Esophagus muscularis mucosa (tissue), 4 donors: ENCODE results near the gene B3GNT2. TPM values are rescaled to one million over a fixed set of nuclear protein-coding genes. Genes with fewer than 3 reads are reported as not detected.

Experiments
- DNase-seq: peaks from one replicate; pipeline ENCODE4 v3.0.0-alpha.2; 2017; ENCODE audit errors: extremely low spot score
- H3K27ac ChIP-seq, 4 donors: fragments of 200-600 bp; sonication (generic); replicated peaks in 1 of 4; 1 replicate in 3 of 4; 2 replicates in 1 of 4; pipeline ENCODE4 v1.5.1; 2016 to 2019; ENCODE audit warnings: mild to moderate bottlenecking in 1 of 4
- H3K27me3 ChIP-seq, 4 donors: fragments of 200-600 bp; sonication (generic); one replicate each; pipeline versions ENCODE4 v1.5.1 to v1.6.0; 2016 to 2019
- H3K36me3 ChIP-seq, 4 donors: fragments of 200-600 bp; sonication (generic); one replicate each; pipeline ENCODE4 v1.5.1; 2016 to 2019
- H3K4me1 ChIP-seq, 4 donors: fragments of 200-600 bp; sonication (generic); one replicate each; pipeline ENCODE4 v1.5.1; 2016 to 2019
- H3K4me3 ChIP-seq, 4 donors: fragments of 200-600 bp; sonication (generic); 1 replicate in 2 of 4; 2 replicates in 2 of 4; pipeline ENCODE4 v1.5.1; 2016 to 2019; ENCODE audit warnings: mild to moderate bottlenecking in 4 of 4, moderate library complexity in 1 of 4
- H3K9me3 ChIP-seq, 4 donors: fragments of 200-600 bp; sonication (generic); 1 replicate in 3 of 4; 2 replicates in 1 of 4; pipeline ENCODE4 v1.5.1; 2016 to 2019
- EP300 ChIP-seq: sonication (generic); formaldehyde crosslinking; IDR thresholded peaks from one replicate; pipeline ENCODE4 v1.6.1; 2017; ENCODE audit warnings: antibody characterized with exemption
- POLR2A ChIP-seq: fragments of 450-650 bp; IDR thresholded peaks from one replicate; pipeline ENCODE4 v1.6.1; 2017; ENCODE audit warnings: antibody characterized with exemption, moderate library complexity, mild to moderate bottlenecking, low read depth
- POLR2AphosphoS5 ChIP-seq, 2 donors: sonication (generic); formaldehyde crosslinking; IDR thresholded peaks; one replicate each; pipeline ENCODE4 v1.6.1; 2017; ENCODE audit warnings: antibody characterized with exemption in 2 of 2
- WGBS: methylation state at CpG from one replicate; pipeline ENCODE4 v1.1.5; 2018; 5-methylcytosine and 5-hydroxymethylcytosine counted together
- intact Hi-C: fragments of 100-400 bp; cut with DNase I; formaldehyde crosslinking; loops from one replicate; pipeline ENCODE4 v1.15.1; 2023
- total RNA-seq, 4 donors: library from RNA; depleted of rRNA; stranded (reverse); fragments of >200 nt; gene quantifications; one replicate each; pipeline versions ENCODE4 v1.1.0 to v1.2.1, GENCODE V29; 2016
- TF ChIP-seq, protein P1 (sequence below), 3 experiments: fragments of 200-600 bp in 2 of 3; fragments of 450-650 bp in 1 of 3; sonication (generic) in 2 of 3; IDR thresholded peaks; one replicate each; pipeline ENCODE4 v1.5.1; 2017 to 2019; ENCODE audit warnings: antibody characterized with exemption in 3 of 3, mild to moderate bottlenecking in 2 of 3, moderate library complexity in 1 of 3

B3GNT2 gene
- total RNA-seq, 4 donors from 2014 or later: 11.6 to 16.3 (median 14.5) TPM

DNA sequence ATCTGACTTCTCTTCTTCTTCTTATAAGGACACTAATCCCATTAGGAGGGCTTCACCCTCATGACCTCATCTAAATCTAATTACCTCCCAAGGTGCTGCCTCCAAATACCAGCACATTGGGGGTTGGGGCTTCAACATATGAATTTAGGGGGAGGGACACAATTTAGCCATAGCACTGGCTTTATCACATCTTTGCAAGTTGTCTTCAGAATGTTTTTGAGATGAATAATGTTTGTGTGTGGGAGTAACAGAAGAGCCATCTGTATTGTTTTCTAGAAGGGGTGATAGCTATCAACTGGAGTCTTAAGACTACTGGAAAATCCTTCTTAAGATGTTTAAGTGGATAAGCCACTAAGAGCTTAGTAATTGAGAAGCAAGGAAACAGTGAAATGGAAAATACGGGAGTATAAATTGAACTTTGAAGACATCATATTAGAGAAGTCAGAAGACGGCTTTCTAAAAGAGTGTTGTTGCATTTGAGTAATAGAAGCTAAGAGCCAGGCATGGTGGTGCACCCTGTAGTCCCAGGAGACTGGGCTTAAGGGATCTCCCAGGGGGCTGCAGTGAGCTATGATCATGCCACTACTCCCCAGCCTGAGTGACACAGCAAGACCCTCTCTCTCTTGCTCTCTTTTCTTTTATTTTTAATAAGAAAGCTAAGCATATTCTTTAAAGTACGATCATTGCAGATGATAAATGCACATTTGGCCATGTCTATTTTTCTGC, 32.6 kb upstream of the B3GNT2 start:
- intact Hi-C loops: no loop called here
- DNase-seq: no peak
- WGBS: 92% methylated on average over 3 of the region's 3 CpGs
- no peak for TF ChIP-seq POLR2AphosphoS5 (IDR thresholded peaks at IDR 0.05)
- TF ChIP-seq POLR2A: no peak
- no peak for TF ChIP-seq EP300
- TF ChIP-seq, protein P1, sequence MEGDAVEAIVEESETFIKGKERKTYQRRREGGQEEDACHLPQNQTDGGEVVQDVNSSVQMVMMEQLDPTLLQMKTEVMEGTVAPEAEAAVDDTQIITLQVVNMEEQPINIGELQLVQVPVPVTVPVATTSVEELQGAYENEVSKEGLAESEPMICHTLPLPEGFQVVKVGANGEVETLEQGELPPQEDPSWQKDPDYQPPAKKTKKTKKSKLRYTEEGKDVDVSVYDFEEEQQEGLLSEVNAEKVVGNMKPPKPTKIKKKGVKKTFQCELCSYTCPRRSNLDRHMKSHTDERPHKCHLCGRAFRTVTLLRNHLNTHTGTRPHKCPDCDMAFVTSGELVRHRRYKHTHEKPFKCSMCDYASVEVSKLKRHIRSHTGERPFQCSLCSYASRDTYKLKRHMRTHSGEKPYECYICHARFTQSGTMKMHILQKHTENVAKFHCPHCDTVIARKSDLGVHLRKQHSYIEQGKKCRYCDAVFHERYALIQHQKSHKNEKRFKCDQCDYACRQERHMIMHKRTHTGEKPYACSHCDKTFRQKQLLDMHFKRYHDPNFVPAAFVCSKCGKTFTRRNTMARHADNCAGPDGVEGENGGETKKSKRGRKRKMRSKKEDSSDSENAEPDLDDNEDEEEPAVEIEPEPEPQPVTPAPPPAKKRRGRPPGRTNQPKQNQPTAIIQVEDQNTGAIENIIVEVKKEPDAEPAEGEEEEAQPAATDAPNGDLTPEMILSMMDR (IDR thresholded peaks at IDR 0.05): no peak
- Histone ChIP-seq H3K9me3 (no peaks in the 10 kb centered on the region), H3K27me3 (no peaks in the 10 kb centered on the region), H3K36me3 (no peaks in the 10 kb centered on the region), H3K4me3 (no peak overlapping the region), H3K4me1 (peaks cover 0 to 11% (median 0%) of the 10 kb centered on the region in 4 donors), H3K27ac (no peak overlapping the region)

- no peaks in the 10 kb centered on the region for H3K9me3 ChIP-seq
- H3K27me3 ChIP-seq: no peaks in the 10 kb centered on the region
- intact Hi-C loops: no loop called here
- H3K36me3 ChIP-seq: no peaks in the 10 kb centered on the region
- peaks cover 0 to 9% (median 0%) of the 10 kb centered on the region in 4 donors for H3K4me1 ChIP-seq
- TF ChIP-seq, protein P1 (IDR thresholded peaks at IDR 0.05): no peak
- no peak for TF ChIP-seq POLR2AphosphoS5 (IDR thresholded peaks at IDR 0.05)
- TF ChIP-seq POLR2A: no peak
- no peak for TF ChIP-seq EP300
- H3K27ac ChIP-seq: no peak overlapping the region
- no peak overlapping the region for H3K4me3 ChIP-seq
- no peak for DNase-seq
- 67% methylated on average over 2 of the region's 2 CpGs for WGBS
These were observed 32.1 kb upstream of the B3GNT2 start for GRCh38 chr2:62163834-62164233.

DNA sequence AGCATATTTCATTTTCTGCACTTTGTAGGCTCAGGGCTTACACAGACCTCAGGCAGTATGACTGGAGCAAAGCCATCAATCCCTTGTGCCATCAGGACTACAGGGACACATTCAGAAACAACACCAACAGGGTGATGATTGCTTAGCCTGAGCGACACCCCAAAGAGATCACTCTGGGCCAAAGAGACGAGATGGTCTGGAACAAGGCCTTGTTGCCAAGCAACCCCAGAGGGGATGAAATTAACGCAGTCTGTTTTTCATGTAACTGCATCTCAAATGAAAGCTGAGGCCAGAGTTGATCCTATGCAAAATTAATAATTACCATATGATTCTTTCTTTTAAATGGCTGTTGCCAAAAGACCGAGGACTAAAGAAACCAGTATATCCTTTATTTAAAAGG, 20.2 kb upstream of the B3GNT2 start:
- Histone ChIP-seq H3K4me1 (peaks cover 0 to 18% (median 6%) of the 10 kb centered on the region in 4 donors), H3K9me3 (no peaks in the 10 kb centered on the region), H3K4me3 (no peak overlapping the region), H3K27ac (no peak overlapping the region), H3K36me3 (no peaks in the 10 kb centered on the region), H3K27me3 (no peaks in the 10 kb centered on the region)
- TF ChIP-seq EP300 (no peak), POLR2AphosphoS5 (IDR thresholded peaks at IDR 0.05) (no peak), POLR2A (no peak)
- TF ChIP-seq, protein P1 (IDR thresholded peaks at IDR 0.05): no peak
- WGBS: 83% methylated on average over 4 of the region's 4 CpGs
- intact Hi-C loops: no loop called here
- no peak for DNase-seq

DNA sequence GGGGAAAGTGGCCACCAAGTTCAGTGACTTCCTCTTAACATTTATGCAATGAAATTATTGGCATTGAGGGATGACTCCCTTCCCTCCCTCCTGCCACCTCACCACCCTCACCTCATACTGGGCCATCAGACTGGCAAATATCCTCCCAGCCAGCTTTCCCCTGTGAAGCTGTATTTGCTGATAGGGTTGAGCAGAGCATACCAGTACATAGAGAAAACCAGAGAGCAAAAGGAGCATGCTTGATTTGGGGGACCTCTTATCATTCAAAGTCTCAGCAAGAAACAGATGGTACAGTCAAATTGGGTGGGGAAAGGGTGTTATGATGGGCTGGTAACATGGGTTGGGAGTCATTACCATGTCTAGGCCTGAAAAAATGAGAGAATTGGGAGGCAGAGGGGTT, 19.1 kb upstream of the B3GNT2 start:
- Histone ChIP-seq H3K9me3 (no peaks in the 10 kb centered on the region), H3K27me3 (no peaks in the 10 kb centered on the region), H3K4me1 (peaks cover 0 to 18% (median 6%) of the 10 kb centered on the region in 4 donors), H3K27ac (no peak overlapping the region), H3K4me3 (no peak overlapping the region), H3K36me3 (no peaks in the 10 kb centered on the region)
- no peak for DNase-seq
- no peak for TF ChIP-seq EP300
- TF ChIP-seq, protein P1 (IDR thresholded peaks at IDR 0.05): no peak
- TF ChIP-seq POLR2A: no peak
- TF ChIP-seq POLR2AphosphoS5 (IDR thresholded peaks at IDR 0.05): no peak
- intact Hi-C loops: no loop called here
